ENCODE data around the gene PAX3. TPM values are rescaled to one million over a fixed set of nuclear protein-coding genes. Genes with fewer than 3 reads are reported as not detected.

Gene PAX3
- total RNA-seq, 1 experiment from 2014 or later, result not detected

DNA sequence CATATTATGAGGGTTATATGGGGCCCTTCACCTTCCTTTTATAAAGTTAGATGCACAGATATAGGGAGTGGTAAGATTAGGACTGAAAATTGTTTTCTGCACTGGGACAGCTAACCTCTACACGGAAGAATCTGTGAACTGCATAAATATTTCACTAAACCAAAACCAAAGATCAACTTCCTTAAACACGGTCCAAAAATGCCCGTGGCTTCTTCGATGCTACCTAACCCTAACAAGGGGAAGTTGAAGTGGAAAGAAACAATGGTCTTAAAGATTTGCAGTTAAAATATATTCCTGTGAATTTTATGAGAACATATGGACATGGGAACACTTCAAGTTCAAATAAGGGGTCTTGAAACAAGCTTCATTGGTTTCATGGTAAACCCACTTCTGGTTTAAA lies 33.3 kb upstream of the PAX3 start:
- no TSS peak for BruUV-seq (replicated peaks)
- Histone ChIP-seq H3K36me3 (ENCODE audit: low read depth, low read length) (no peaks in the 10 kb centered on the region), H3K79me2 (ENCODE audit: low read length) (no peaks in the 10 kb centered on the region), H3K4me2 (ENCODE audit: low read length) (no peak overlapping the region), H3K9ac (ENCODE audit: low read length) (no peak overlapping the region), H3F3A (ENCODE audit: low read length, unreplicated experiment) (no peaks in the 10 kb centered on the region), H3K9me3 (ENCODE audit: low read length) (0 out of 2 replicates have a peak, but pooled peaks cover 4% of the 10 kb centered on the region), H3K4me3 (ENCODE audit: low read length) (no peak overlapping the region), H3K27ac (ENCODE audit: low read length) (no peak overlapping the region), H3K4me1 (ENCODE audit: insufficient read depth, low read length) (no peaks in the 10 kb centered on the region), H3K9me2 (replicated peaks; ENCODE audit: low read length) (no peaks in the 10 kb centered on the region), H2AFZ (ENCODE audit: low read length) (no peak overlapping the region), H4K20me1 (ENCODE audit: low read length) (no peaks in the 10 kb centered on the region), H3K27me3 (ENCODE audit: low read length) (peaks cover under 1% of the 10 kb centered on the region; the same call in 1 of the 2 replicates)
- intact Hi-C loops (cut with micrococcal nuclease), result no loop called here
- ChIA-PET CTCF (no interaction called here), POLR2A (ENCODE audit: unreplicated experiment) (no interaction called here)
- ATAC-seq (no peak), DNase-seq (no peak)
- TF ChIP-seq EZH2phosphoT487 (IDR thresholded peaks at IDR 0.05; ENCODE audit: borderline replicate concordance, low read length) (no peak), EZH2 (IDR thresholded peaks at IDR 0.05; ENCODE audit: low read length, unreplicated experiment) (no peak)
- TF ChIP-seq, protein P1, sequence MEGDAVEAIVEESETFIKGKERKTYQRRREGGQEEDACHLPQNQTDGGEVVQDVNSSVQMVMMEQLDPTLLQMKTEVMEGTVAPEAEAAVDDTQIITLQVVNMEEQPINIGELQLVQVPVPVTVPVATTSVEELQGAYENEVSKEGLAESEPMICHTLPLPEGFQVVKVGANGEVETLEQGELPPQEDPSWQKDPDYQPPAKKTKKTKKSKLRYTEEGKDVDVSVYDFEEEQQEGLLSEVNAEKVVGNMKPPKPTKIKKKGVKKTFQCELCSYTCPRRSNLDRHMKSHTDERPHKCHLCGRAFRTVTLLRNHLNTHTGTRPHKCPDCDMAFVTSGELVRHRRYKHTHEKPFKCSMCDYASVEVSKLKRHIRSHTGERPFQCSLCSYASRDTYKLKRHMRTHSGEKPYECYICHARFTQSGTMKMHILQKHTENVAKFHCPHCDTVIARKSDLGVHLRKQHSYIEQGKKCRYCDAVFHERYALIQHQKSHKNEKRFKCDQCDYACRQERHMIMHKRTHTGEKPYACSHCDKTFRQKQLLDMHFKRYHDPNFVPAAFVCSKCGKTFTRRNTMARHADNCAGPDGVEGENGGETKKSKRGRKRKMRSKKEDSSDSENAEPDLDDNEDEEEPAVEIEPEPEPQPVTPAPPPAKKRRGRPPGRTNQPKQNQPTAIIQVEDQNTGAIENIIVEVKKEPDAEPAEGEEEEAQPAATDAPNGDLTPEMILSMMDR (conservative IDR thresholded peaks at IDR 0.05; ENCODE audit: low read depth, low read length), result no peak

DNA sequence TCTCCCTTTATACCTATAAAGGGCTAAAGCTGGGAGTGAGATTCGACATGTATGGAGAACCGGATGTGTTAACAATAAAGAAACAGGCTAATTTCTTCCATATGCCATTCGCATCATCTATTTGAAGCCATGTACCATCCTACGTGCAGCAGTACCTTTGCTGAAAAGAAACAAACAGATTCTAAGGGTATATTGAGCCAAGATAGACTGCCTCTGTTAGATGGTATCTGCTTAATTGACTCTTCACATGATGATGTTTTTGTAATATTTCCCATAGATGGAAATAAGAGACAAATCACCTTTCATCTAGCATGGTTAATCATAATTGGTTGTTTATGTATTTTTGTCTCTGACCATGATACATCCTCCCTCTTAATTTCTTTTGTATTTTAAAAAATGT lies 32.1 kb upstream of the PAX3 start:
- Histone ChIP-seq H3K9ac (ENCODE audit: low read length) (no peak overlapping the region), H3F3A (ENCODE audit: low read length, unreplicated experiment) (no peaks in the 10 kb centered on the region), H3K4me3 (ENCODE audit: low read length) (no peak overlapping the region), H3K27me3 (ENCODE audit: low read length) (peaks cover 13% of the 10 kb centered on the region; the same call in 1 of the 2 replicates), H3K9me2 (replicated peaks; ENCODE audit: low read length) (no peaks in the 10 kb centered on the region), H3K4me2 (ENCODE audit: low read length) (no peak overlapping the region), H3K4me1 (ENCODE audit: insufficient read depth, low read length) (no peaks in the 10 kb centered on the region), H3K79me2 (ENCODE audit: low read length) (no peaks in the 10 kb centered on the region), H3K9me3 (ENCODE audit: low read length) (0 out of 2 replicates have a peak, but pooled peaks cover 4% of the 10 kb centered on the region), H3K36me3 (ENCODE audit: low read depth, low read length) (no peaks in the 10 kb centered on the region), H4K20me1 (ENCODE audit: low read length) (no peaks in the 10 kb centered on the region), H2AFZ (ENCODE audit: low read length) (no peak overlapping the region), H3K27ac (ENCODE audit: low read length) (no peak overlapping the region)
- intact Hi-C loops (cut with micrococcal nuclease), result no loop called here
- ChIA-PET CTCF (no interaction called here), POLR2A (ENCODE audit: unreplicated experiment) (no interaction called here)
- ATAC-seq (no peak), DNase-seq (no peak)
- no peak for TF ChIP-seq EZH2phosphoT487 (IDR thresholded peaks at IDR 0.05; ENCODE audit: borderline replicate concordance, low read length)
- TF ChIP-seq EZH2 (IDR thresholded peaks at IDR 0.05; ENCODE audit: low read length, unreplicated experiment), result no peak
- TF ChIP-seq, protein P1 (conservative IDR thresholded peaks at IDR 0.05; ENCODE audit: low read depth, low read length), result no peak
- BruUV-seq (replicated peaks), result no TSS peak

DNA sequence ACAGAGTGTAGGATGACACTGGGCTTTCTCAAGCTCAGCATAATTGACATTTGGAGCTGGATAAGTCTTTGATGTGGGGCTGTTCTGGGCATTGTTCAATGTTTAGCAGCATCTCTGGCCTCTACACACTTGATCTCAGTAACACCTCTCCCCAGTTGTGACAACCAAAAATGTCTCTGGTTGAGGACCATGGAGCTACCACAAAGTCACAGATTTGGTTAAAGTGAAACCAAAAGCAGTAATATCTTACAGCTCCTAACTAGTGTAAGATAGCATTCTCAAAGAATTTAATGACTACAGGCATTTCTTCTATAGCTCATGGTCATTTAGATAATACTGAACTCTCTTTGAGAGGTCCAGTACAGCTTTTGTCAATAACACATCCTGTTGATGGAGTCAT lies 23.4 kb upstream of the PAX3 start:
- H3K9me3 ChIP-seq (ENCODE audit: low read length), result no peaks in the 10 kb centered on the region
- POLR2A ChIA-PET (ENCODE audit: unreplicated experiment), result no interaction called here
- peaks cover 59% of the 10 kb centered on the region for H3K27me3 ChIP-seq (ENCODE audit: low read length)
- H3K4me1 ChIP-seq (ENCODE audit: insufficient read depth, low read length), result peaks cover 6% of the 10 kb centered on the region
- H3K4me2 ChIP-seq (ENCODE audit: low read length), result no peak overlapping the region
- intact Hi-C loops (cut with micrococcal nuclease), result no loop called here
- CTCF ChIA-PET, result no interaction called here
- ATAC-seq (no peak), DNase-seq (no peak)
- no peaks in the 10 kb centered on the region for H3K36me3 ChIP-seq (ENCODE audit: low read depth, low read length)
- no peak overlapping the region for H2AFZ ChIP-seq (ENCODE audit: low read length)
- no TSS peak for BruUV-seq (replicated peaks)
- H3K9ac ChIP-seq (ENCODE audit: low read length), result no peak overlapping the region
- no peak for TF ChIP-seq EZH2phosphoT487 (IDR thresholded peaks at IDR 0.05; ENCODE audit: borderline replicate concordance, low read length)
- no peaks in the 10 kb centered on the region for H3K9me2 ChIP-seq (replicated peaks; ENCODE audit: low read length)
- no peak overlapping the region for H3K27ac ChIP-seq (ENCODE audit: low read length)
- no peaks in the 10 kb centered on the region for H3F3A ChIP-seq (ENCODE audit: low read length, unreplicated experiment)
- H3K4me3 ChIP-seq (ENCODE audit: low read length), result no peak overlapping the region
- no peaks in the 10 kb centered on the region for H3K79me2 ChIP-seq (ENCODE audit: low read length)
- no peaks in the 10 kb centered on the region for H4K20me1 ChIP-seq (ENCODE audit: low read length)
